Loucy (cell line): Measurements from ENCODE around the gene ARHGAP42.

ENCODE experiments used
- H2AFZ ChIP-seq: fragments of 200-600 bp; sonication (generic); 2 replicates; pipeline ENCODE4 v1.6.0; 2016; ENCODE audit warnings: antibody characterized with exemption, mild to moderate bottlenecking, low read length, moderate library complexity
- H3F3A ChIP-seq: fragments of 200-600 bp; 2 replicates; pipeline ENCODE4 v1.6.0; 2016; ENCODE audit warnings: antibody characterized with exemption, low read depth, mild to moderate bottlenecking
- H3K27me3 ChIP-seq: fragments of 200-600 bp; sonication (generic); 2 replicates; pipeline ENCODE4 v1.6.1; 2014; ENCODE audit warnings: low read length, mild to moderate bottlenecking; ENCODE audit not compliant: insufficient read depth, poor library complexity, severe bottlenecking
- H3K36me3 ChIP-seq: fragments of 200-600 bp; sonication (generic); 2 replicates; pipeline ENCODE4 v1.6.1; 2016; ENCODE audit warnings: low read length; ENCODE audit not compliant: insufficient read depth
- H3K4me1 ChIP-seq: fragments of 200-600 bp; sonication (generic); 2 replicates; pipeline ENCODE4 v1.5.1; 2014; ENCODE audit warnings: low read length, mild to moderate bottlenecking; ENCODE audit not compliant: insufficient read depth, poor library complexity, severe bottlenecking
- H3K4me2 ChIP-seq: fragments of 200-600 bp; sonication (generic); 2 replicates; pipeline ENCODE4 v1.6.0; 2014; ENCODE audit warnings: antibody characterized with exemption, low read length, low read depth, mild to moderate bottlenecking; ENCODE audit not compliant: poor library complexity, severe bottlenecking
- H3K4me3 ChIP-seq: fragments of 200-600 bp; sonication (generic); 2 replicates; pipeline ENCODE4 v1.5.1; 2014; ENCODE audit warnings: low read length, mild to moderate bottlenecking, mixed read lengths; ENCODE audit not compliant: poor library complexity, severe bottlenecking
- H3K79me2 ChIP-seq: fragments of 200-600 bp; sonication (generic); 2 replicates; pipeline ENCODE4 v1.6.1; 2014; ENCODE audit warnings: low read length; ENCODE audit not compliant: insufficient read depth
- H3K9ac ChIP-seq: fragments of 200-600 bp; sonication (generic); 2 replicates; pipeline ENCODE4 v1.6.0; 2014; ENCODE audit warnings: mild to moderate bottlenecking, low read depth, low read length, moderate library complexity; ENCODE audit not compliant: poor library complexity, severe bottlenecking
- H3K9me2 ChIP-seq: fragments of 200-600 bp; sonication (generic); replicated peaks from 2 replicates; pipeline ENCODE4 v1.6.1; 2016; ENCODE audit warnings: low read depth, low read length, mixed read lengths
- H3K9me3 ChIP-seq: fragments of 200-600 bp; sonication (generic); 2 replicates; pipeline ENCODE4 v1.6.1; 2014; ENCODE audit warnings: mild to moderate bottlenecking, antibody characterized with exemption, low read length, low read depth; ENCODE audit not compliant: insufficient read depth
- H4K20me1 ChIP-seq: fragments of 200-600 bp; sonication (generic); 2 replicates; pipeline ENCODE4 v1.6.0; 2014; ENCODE audit warnings: antibody characterized with exemption, low read length, mild to moderate bottlenecking; ENCODE audit not compliant: insufficient read depth, poor library complexity, severe bottlenecking
- CTCF ChIP-seq: fragments of 200-600 bp; sonication (generic); conservative IDR thresholded peaks from 2 replicates; pipeline ENCODE4 v1.5.1; 2014; ENCODE audit warnings: mild to moderate bottlenecking, antibody characterized with exemption, low read length
- EZH2phosphoT487 ChIP-seq: fragments of 200-600 bp; IDR thresholded peaks from 2 replicates; pipeline ENCODE4 v1.6.1; 2018; ENCODE audit warnings: antibody characterized with exemption, mild to moderate bottlenecking, moderate library complexity, borderline replicate concordance

Gene ARHGAP42

GRCh38 chr11:100812517-100812916 lies 125.4 kb downstream of the ARHGAP42 start:
- Histone ChIP-seq H3K9me2 (no peaks in the 10 kb centered on the region), H3K79me2 (no peaks in the 10 kb centered on the region), H3K9ac (no peak overlapping the region), H3K9me3 (no peaks in the 10 kb centered on the region), H3K4me2 (no peak overlapping the region), H3K4me1 (no peaks in the 10 kb centered on the region), H3K27me3 (no peaks in the 10 kb centered on the region), H3F3A (no peaks in the 10 kb centered on the region), H3K36me3 (no peaks in the 10 kb centered on the region), H4K20me1 (no peaks in the 10 kb centered on the region), H2AFZ (no peak overlapping the region), H3K4me3 (no peak overlapping the region)
- TF ChIP-seq EZH2phosphoT487 = no peak
- TF ChIP-seq CTCF = no peak

GRCh38 chr11:100815787-100816330 lies 128.8 kb downstream of the ARHGAP42 start:
- no peak overlapping the region for H3K4me3 ChIP-seq
- H3K9me3 ChIP-seq = no peaks in the 10 kb centered on the region
- H3K79me2 ChIP-seq = no peaks in the 10 kb centered on the region
- H2AFZ ChIP-seq = no peak overlapping the region
- no peak overlapping the region for H3K4me2 ChIP-seq
- no peaks in the 10 kb centered on the region for H4K20me1 ChIP-seq
- no peaks in the 10 kb centered on the region for H3K36me3 ChIP-seq
- H3F3A ChIP-seq = no peaks in the 10 kb centered on the region
- no peaks in the 10 kb centered on the region for H3K4me1 ChIP-seq
- no peaks in the 10 kb centered on the region for H3K27me3 ChIP-seq
- H3K9me2 ChIP-seq = no peaks in the 10 kb centered on the region
- no peak overlapping the region for H3K9ac ChIP-seq
- TF ChIP-seq EZH2phosphoT487 (no peak), CTCF (no peak)

GRCh38 chr11:100816823-100817222 lies 129.7 kb downstream of the ARHGAP42 start:
- H3K4me3 ChIP-seq = no peak overlapping the region
- TF ChIP-seq CTCF (no peak), EZH2phosphoT487 (no peak)

More at GRCh38 chr11:100816823-100817222, 129.7 kb downstream of the ARHGAP42 start:
- H3K79me2 ChIP-seq = no peaks in the 10 kb centered on the region
- H3K9me2 ChIP-seq = no peaks in the 10 kb centered on the region
- no peaks in the 10 kb centered on the region for H3F3A ChIP-seq
- H3K36me3 ChIP-seq = no peaks in the 10 kb centered on the region
- H3K9ac ChIP-seq = no peak overlapping the region
- H4K20me1 ChIP-seq = no peaks in the 10 kb centered on the region
- H2AFZ ChIP-seq = no peak overlapping the region
- H3K4me1 ChIP-seq = no peaks in the 10 kb centered on the region
- no peaks in the 10 kb centered on the region for H3K9me3 ChIP-seq
- no peak overlapping the region for H3K4me2 ChIP-seq
- no peaks in the 10 kb centered on the region for H3K27me3 ChIP-seq
